K562 (cell line): ENCODE data around the gene ENPP5. TPM values are rescaled to one million over a fixed set of nuclear protein-coding genes. Genes with fewer than 3 reads are reported as not detected.
"Not testable (repeated sequence)": the region's sequence is repeated elsewhere in the genome, so short reads cannot be mapped to it uniquely, and the experiment has no call there.

Experiments
- ATAC-seq: fragments of 200-7000 bp; cut with Tn5 transposase; 3 replicates; pipeline ENCODE4 v1.9.1; 2020; ENCODE audit warnings: moderate library complexity
- BruUV-seq: library from RNA; stranded (reverse); fragments of 400-500 nt; replicated peaks from 2 replicates; lab custom pipeline; 2021; lab: Mats Ljungman, UMichigan
- CTCF ChIA-PET: fragments of 300-600 bp; formaldehyde crosslinking; extraction: SDS; loops from one replicate; lab custom pipeline; 2021; ENCODE audit warnings: low intra/inter-chr PET ratio; lab: Yijun Ruan, JAX
- POLR2A ChIA-PET: fragments of 300-600, 350-650 bp; sonication (Branson Sonifier 250); formaldehyde crosslinking; extraction: SDS; loops from one replicate; lab custom pipeline; 2021; ENCODE audit warnings: antibody characterized with exemption, inconsistent platforms; lab: Yijun Ruan, JAX
- DNase-seq, 4 experiments: peaks; one replicate each; pipeline versions ENCODE4 v3.0.0 to v3.0.0-alpha.2; 2011 to 2018; ENCODE audit warnings: low spot score in 3 of 4, mixed read lengths in 3 of 4; ENCODE audit errors: extremely low read depth in 1 of 4
- FAIRE-seq: peaks from 2 replicates; lab custom pipeline; 2011; peaks lifted over from hg19 to GRCh38; lab: Jason Lieb, UNC
- H2AFZ ChIP-seq: 2 replicates; pipeline ENCODE4 v1.6.0; 2011; ENCODE audit warnings: low read depth, low read length, control low read depth, inconsistent platforms
- H3K27ac ChIP-seq: fragments of 200-600 bp; 3 replicates; pipeline ENCODE4 v1.8.0; 2011; ENCODE audit warnings: low read depth, mild to moderate bottlenecking, control low read depth, inconsistent platforms, low read length, moderate library complexity, mixed read lengths; ENCODE audit errors: extremely low read depth
- H3K27me3 ChIP-seq, 2 experiments: fragments of 300-600 bp in 1 of 2; 2 replicates in 1 of 2; 3 replicates in 1 of 2; pipeline versions ENCODE4 v1.6.0 to v1.8.0; 2011; ENCODE audit warnings: inconsistent platforms in 2 of 2, low read length in 2 of 2, mild to moderate bottlenecking in 1 of 2, mixed read lengths in 1 of 2, moderate library complexity in 1 of 2; ENCODE audit not compliant: control insufficient read depth in 2 of 2, insufficient read depth in 2 of 2
- H3K36me3 ChIP-seq: fragments of 300-600 bp; 3 replicates; pipeline ENCODE4 v1.8.0; 2011; ENCODE audit warnings: mild to moderate bottlenecking, low read length, inconsistent platforms; ENCODE audit not compliant: control insufficient read depth, insufficient read depth
- H3K4me1 ChIP-seq, 2 experiments: fragments of 200-600 bp in 1 of 2; replicated peaks in 1 of 2; 2 replicates in 1 of 2; 3 replicates in 1 of 2; pipeline versions ENCODE4 v1.5.1 to v1.8.0; 2011; ENCODE audit warnings: inconsistent platforms in 2 of 2, low read length in 2 of 2, mild to moderate bottlenecking in 1 of 2, mixed read lengths in 1 of 2, moderate library complexity in 1 of 2; ENCODE audit not compliant: control insufficient read depth in 2 of 2, insufficient read depth in 2 of 2
- H3K4me2 ChIP-seq: 2 replicates; pipeline ENCODE4 v1.6.1; 2011; ENCODE audit warnings: low read length, control low read depth, inconsistent platforms, mixed read lengths; ENCODE audit not compliant: insufficient read depth
- H3K4me3 ChIP-seq: fragments of 200-600 bp; sonication (generic), shearing (Covaris generic); 2 replicates; pipeline ENCODE4 v1.5.1; 2016; ENCODE audit warnings: control low read depth, inconsistent platforms
- H3K79me2 ChIP-seq: fragments of 200-600 bp; 3 replicates; pipeline ENCODE4 v1.8.0; 2011; ENCODE audit warnings: low read length, inconsistent platforms; ENCODE audit not compliant: control insufficient read depth, insufficient read depth
- H3K9ac ChIP-seq, 2 experiments: 2 replicates each; pipeline versions ENCODE4 v1.6.0 to v1.6.1; 2011; ENCODE audit warnings: low read depth in 2 of 2, low read length in 2 of 2, control low read depth in 1 of 2, inconsistent platforms in 1 of 2, mild to moderate bottlenecking in 1 of 2, mixed read lengths in 1 of 2; ENCODE audit not compliant: insufficient read depth in 1 of 2
- H3K9me1 ChIP-seq: one replicate; pipeline ENCODE4 v1.6.0; 2011; ENCODE audit warnings: inconsistent platforms, mild to moderate bottlenecking, low read length, moderate library complexity; ENCODE audit not compliant: control insufficient read depth, insufficient read depth
- H3K9me3 ChIP-seq: replicated peaks from 2 replicates; pipeline ENCODE4 v1.5.1; 2011; ENCODE audit warnings: low read depth, low read length, inconsistent platforms; ENCODE audit not compliant: control insufficient read depth, insufficient read depth
- H4K20me1 ChIP-seq: replicated peaks from 2 replicates; pipeline ENCODE4 v1.6.1; 2011; ENCODE audit warnings: low read length, inconsistent platforms, mixed read lengths; ENCODE audit not compliant: control insufficient read depth, insufficient read depth
- ZFX ChIP-seq: sonication (generic); formaldehyde crosslinking; IDR thresholded peaks from 2 replicates; pipeline ENCODE4 v1.8.0; 2022; ENCODE audit warnings: mild to moderate bottlenecking, missing genetic modification reagents, moderate library complexity
- WGBS: fragments of 100-300 bp; shearing (Covaris generic); methylation state at CpG from one replicate; pipeline ENCODE4 v1.1.6; 2016; ENCODE audit warnings: low coverage, mixed read lengths; ENCODE audit not compliant: insufficient coverage; ENCODE audit errors: missing lambda C conversion rate; 5-methylcytosine and 5-hydroxymethylcytosine counted together
- in situ Hi-C: fragments of 300-500 bp; cut with MboI; formaldehyde crosslinking; loops from 4 replicates; pipeline ENCODE4 v1.15.0; 2018; ENCODE audit warnings: inconsistent platforms, mixed read lengths
- intact Hi-C: fragments of 100-400 bp; cut with micrococcal nuclease; formaldehyde crosslinking; loops from 2 replicates; pipeline ENCODE4 v1.14.2; 2022
- polyA plus RNA-seq, 8 experiments: library from polyadenylated mRNA; depleted of rRNA in 4 of 8; stranded (reverse) in 5 of 8; unstranded in 3 of 8; fragments of >200 nt; fragmentation: Nextera tagmentation in 2 of 8; fragmentation: Illumina TruSeq in 1 of 8; extraction: Ambion mirVana in 2 of 8; extraction: Trizol in 1 of 8; gene quantifications; 2 replicates each; pipeline versions ENCODE4 v1.2.1 to v1.2.3, GENCODE V29; 2011 to 2014; ENCODE audit warnings: inconsistent platforms in 1 of 8, missing spikeins in 1 of 8
- total RNA-seq, 7 experiments: library from RNA; depleted of rRNA in 6 of 7; stranded (reverse); fragments of >200 nt in 6 of 7; fragmentation: Illumina TruSeq in 2 of 7; extraction: Trizol in 2 of 7; gene quantifications; 2 replicates each; pipeline versions ENCODE4 v1.2.1 to v1.2.3, GENCODE V29; 2011 to 2021; ENCODE audit warnings: low replicate concordance in 1 of 7
- TF ChIP-seq, protein P1 (sequence below): sonication (generic); formaldehyde crosslinking; IDR thresholded peaks from 2 replicates; pipeline ENCODE4 v1.8.1; 2023; ENCODE audit warnings: missing genetic modification reagents, mild to moderate bottlenecking, borderline replicate concordance

The ENPP5 gene
- total and polyA plus RNA-seq, 9 of the 15 experiments (the other 6 are each of a cell fraction or from before 2014, with no cell fraction given): not detected

DNA sequence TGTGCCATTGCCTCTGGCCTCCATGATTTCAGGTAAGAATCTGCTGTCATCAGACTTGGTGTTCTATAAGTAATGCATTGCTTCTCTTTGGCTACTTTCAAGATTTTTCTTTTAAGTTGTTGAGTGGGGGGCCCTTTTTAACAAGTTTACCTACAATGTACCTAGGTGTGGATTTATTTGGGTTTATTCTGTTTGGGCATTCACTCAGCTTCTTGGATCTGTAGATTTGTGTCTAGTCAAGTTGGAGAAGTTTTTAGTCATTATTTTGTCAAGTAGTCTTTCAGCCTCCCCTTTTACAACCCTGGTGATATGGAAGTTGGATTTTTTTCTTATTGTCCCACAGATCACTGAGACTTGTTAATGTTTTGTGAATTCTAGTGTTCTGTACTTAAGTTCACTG is 14.1 kb downstream of the ENPP5 start (continued):
- TF ChIP-seq, protein P1, sequence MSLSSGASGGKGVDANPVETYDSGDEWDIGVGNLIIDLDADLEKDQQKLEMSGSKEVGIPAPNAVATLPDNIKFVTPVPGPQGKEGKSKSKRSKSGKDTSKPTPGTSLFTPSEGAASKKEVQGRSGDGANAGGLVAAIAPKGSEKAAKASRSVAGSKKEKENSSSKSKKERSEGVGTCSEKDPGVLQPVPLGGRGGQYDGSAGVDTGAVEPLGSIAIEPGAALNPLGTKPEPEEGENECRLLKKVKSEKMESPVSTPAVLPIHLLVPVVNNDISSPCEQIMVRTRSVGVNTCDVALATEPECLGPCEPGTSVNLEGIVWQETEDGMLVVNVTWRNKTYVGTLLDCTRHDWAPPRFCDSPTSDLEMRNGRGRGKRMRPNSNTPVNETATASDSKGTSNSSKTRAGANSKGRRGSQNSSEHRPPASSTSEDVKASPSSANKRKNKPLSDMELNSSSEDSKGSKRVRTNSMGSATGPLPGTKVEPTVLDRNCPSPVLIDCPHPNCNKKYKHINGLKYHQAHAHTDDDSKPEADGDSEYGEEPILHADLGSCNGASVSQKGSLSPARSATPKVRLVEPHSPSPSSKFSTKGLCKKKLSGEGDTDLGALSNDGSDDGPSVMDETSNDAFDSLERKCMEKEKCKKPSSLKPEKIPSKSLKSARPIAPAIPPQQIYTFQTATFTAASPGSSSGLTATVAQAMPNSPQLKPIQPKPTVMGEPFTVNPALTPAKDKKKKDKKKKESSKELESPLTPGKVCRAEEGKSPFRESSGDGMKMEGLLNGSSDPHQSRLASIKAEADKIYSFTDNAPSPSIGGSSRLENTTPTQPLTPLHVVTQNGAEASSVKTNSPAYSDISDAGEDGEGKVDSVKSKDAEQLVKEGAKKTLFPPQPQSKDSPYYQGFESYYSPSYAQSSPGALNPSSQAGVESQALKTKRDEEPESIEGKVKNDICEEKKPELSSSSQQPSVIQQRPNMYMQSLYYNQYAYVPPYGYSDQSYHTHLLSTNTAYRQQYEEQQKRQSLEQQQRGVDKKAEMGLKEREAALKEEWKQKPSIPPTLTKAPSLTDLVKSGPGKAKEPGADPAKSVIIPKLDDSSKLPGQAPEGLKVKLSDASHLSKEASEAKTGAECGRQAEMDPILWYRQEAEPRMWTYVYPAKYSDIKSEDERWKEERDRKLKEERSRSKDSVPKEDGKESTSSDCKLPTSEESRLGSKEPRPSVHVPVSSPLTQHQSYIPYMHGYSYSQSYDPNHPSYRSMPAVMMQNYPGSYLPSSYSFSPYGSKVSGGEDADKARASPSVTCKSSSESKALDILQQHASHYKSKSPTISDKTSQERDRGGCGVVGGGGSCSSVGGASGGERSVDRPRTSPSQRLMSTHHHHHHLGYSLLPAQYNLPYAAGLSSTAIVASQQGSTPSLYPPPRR: no peak
- no peak for TF ChIP-seq ZFX (CRISPR knock-in tag)

DNA sequence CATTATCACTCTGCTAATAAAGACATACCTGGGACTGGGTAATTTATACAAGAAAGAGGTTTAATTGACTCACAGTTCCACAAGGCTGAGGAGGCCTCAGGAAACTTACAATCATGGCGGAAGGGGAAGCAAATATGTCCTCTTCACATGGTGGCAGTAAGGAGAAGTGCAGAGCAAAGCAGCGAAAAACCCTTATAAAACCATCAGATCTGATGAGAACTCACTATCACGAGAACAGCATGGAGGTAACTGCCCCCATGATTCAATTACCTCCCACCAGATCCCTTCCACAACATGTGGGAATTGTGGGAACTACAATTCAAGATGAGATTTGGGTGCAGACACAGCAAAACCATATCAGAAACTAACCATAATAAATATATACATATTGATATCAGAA is 21.7 kb downstream of the ENPP5 start:
- in situ Hi-C loops, FAIRE-seq, H3K36me3 ChIP-seq, intact Hi-C loops, H3K27me3 ChIP-seq, H3K4me2 ChIP-seq, H3K79me2 ChIP-seq, H3K9me1 ChIP-seq, DNase-seq, POLR2A ChIA-PET, H3K9ac ChIP-seq, H3K9me3 ChIP-seq, CTCF ChIA-PET, H2AFZ ChIP-seq, BruUV-seq, H4K20me1 ChIP-seq, H3K4me1 ChIP-seq, ATAC-seq, H3K27ac ChIP-seq, H3K4me3 ChIP-seq: not testable (repeated sequence)
- 0% methylated on average over 3 of the region's 3 CpGs for WGBS
